Measurements from ENCODE around the gene RHCG.

The RHCG gene

DNA sequence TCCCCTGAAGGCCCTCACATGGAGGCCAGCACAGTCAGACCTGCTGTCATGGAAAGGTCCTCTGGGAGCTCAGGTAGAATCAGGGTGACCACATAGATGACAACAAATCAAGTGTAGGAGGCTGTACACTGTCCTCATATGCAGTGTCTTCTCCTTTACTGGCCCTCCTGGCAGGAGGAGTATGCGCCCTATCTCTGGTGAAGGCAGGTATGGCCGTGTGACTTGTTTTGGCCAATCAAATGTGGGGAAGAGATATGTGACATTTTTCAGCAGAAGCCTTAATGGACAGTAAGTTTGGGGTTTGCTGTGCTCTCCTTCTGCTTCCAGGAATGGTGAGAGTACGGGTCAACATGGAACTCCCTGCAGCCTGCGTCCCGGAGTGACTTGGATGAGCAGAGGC is 69.9 kb downstream of the RHCG start:
- Histone ChIP-seq H3F3A (ENCODE audit: insufficient read depth, low read length) (no peaks in the 10 kb centered on the region), H3K9me3 (replicated peaks; ENCODE audit: insufficient read depth, low read length) (no peaks in the 10 kb centered on the region), H3K36me3 (replicated peaks; ENCODE audit: insufficient read depth, low read length) (no peaks in the 10 kb centered on the region)

DNA sequence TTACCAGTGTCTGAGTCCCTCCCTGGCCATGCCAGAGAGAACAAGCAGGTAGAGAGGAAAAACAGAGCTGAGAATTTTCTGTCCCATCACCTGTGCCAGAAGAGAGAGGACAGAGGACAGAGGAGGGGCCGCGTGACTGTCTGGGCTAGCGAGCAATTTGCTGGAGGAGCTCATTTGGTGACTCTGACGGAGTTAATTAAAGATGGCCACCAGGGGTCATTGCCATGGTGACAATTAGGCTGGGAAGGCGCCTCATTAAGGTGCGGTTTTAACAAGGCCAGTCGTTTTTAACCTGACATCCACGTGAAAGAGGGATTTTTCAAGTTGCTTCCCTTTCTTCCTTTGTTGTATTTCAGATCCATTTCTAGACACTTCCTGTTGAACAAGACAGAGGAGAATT is 72.4 kb downstream of the RHCG start:
- H3K9ac ChIP-seq (ENCODE audit: low read length): no peak overlapping the region
- no peaks in the 10 kb centered on the region for H4K20me1 ChIP-seq (ENCODE audit: insufficient read depth, low read length)

More for the DNA sequence above, 69.9 kb downstream of the RHCG start:
- Histone ChIP-seq H3K4me3 (ENCODE audit: low read length) (no peak overlapping the region), H3K9ac (ENCODE audit: low read length) (no peak overlapping the region), H3K27me3 (replicated peaks; ENCODE audit: insufficient read depth, low read length) (no peaks in the 10 kb centered on the region), H3K4me2 (ENCODE audit: low read depth, low read length) (no peak overlapping the region), H3K27ac (ENCODE audit: low read length) (no peak overlapping the region), H3K79me2 (ENCODE audit: low read length) (no peaks in the 10 kb centered on the region), H4K20me1 (ENCODE audit: insufficient read depth, low read length) (no peaks in the 10 kb centered on the region), H3K4me1 (ENCODE audit: low read length) (no peaks in the 10 kb centered on the region), H2AFZ (ENCODE audit: low read length) (no peak overlapping the region), H3K9me2 (replicated peaks; ENCODE audit: insufficient read depth, low read length) (no peaks in the 10 kb centered on the region)
- DNase-seq: no peak
- no peak for TF ChIP-seq EZH2 (optimal IDR thresholded peaks at IDR 0.05; ENCODE audit: low read depth, low read length)
- TF ChIP-seq, protein P1, sequence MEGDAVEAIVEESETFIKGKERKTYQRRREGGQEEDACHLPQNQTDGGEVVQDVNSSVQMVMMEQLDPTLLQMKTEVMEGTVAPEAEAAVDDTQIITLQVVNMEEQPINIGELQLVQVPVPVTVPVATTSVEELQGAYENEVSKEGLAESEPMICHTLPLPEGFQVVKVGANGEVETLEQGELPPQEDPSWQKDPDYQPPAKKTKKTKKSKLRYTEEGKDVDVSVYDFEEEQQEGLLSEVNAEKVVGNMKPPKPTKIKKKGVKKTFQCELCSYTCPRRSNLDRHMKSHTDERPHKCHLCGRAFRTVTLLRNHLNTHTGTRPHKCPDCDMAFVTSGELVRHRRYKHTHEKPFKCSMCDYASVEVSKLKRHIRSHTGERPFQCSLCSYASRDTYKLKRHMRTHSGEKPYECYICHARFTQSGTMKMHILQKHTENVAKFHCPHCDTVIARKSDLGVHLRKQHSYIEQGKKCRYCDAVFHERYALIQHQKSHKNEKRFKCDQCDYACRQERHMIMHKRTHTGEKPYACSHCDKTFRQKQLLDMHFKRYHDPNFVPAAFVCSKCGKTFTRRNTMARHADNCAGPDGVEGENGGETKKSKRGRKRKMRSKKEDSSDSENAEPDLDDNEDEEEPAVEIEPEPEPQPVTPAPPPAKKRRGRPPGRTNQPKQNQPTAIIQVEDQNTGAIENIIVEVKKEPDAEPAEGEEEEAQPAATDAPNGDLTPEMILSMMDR (IDR thresholded peaks at IDR 0.05; ENCODE audit: low read length): no peak
- TF ChIP-seq EZH2phosphoT487 (IDR thresholded peaks at IDR 0.05; ENCODE audit: low read length): no peak

More for the DNA sequence above, 72.4 kb downstream of the RHCG start:
- H3K9me2 ChIP-seq (replicated peaks; ENCODE audit: insufficient read depth, low read length): no peaks in the 10 kb centered on the region
- TF ChIP-seq EZH2phosphoT487 (IDR thresholded peaks at IDR 0.05; ENCODE audit: low read length): no peak
- TF ChIP-seq, protein P1 (IDR thresholded peaks at IDR 0.05; ENCODE audit: low read length): no peak
- TF ChIP-seq EZH2 (optimal IDR thresholded peaks at IDR 0.05; ENCODE audit: low read depth, low read length): no peak
- no peak overlapping the region for H2AFZ ChIP-seq (ENCODE audit: low read length)
- H3K9me3 ChIP-seq (replicated peaks; ENCODE audit: insufficient read depth, low read length): no peaks in the 10 kb centered on the region
- no peak overlapping the region for H3K4me3 ChIP-seq (ENCODE audit: low read length)
- no peak overlapping the region for H3K4me2 ChIP-seq (ENCODE audit: low read depth, low read length)
- H3K79me2 ChIP-seq (ENCODE audit: low read length): no peaks in the 10 kb centered on the region
- H3F3A ChIP-seq (ENCODE audit: insufficient read depth, low read length): no peaks in the 10 kb centered on the region
- no peak for DNase-seq
- H3K27me3 ChIP-seq (replicated peaks; ENCODE audit: insufficient read depth, low read length): no peaks in the 10 kb centered on the region
- H3K4me1 ChIP-seq (ENCODE audit: low read length): no peaks in the 10 kb centered on the region
- H3K27ac ChIP-seq (ENCODE audit: low read length): no peak overlapping the region
- H3K36me3 ChIP-seq (replicated peaks; ENCODE audit: insufficient read depth, low read length): no peaks in the 10 kb centered on the region
